Activated T-cell treated with anti-CD3 and anti-CD28 coated beads for 24 hours (primary cell): Measurements from ENCODE around the gene FAM163B.

Experiments
- DNase-seq: peaks from one replicate; pipeline ENCODE4 v3.0.0-alpha.2; 2020; ENCODE audit warnings: low read depth

The FAM163B gene

DNA sequence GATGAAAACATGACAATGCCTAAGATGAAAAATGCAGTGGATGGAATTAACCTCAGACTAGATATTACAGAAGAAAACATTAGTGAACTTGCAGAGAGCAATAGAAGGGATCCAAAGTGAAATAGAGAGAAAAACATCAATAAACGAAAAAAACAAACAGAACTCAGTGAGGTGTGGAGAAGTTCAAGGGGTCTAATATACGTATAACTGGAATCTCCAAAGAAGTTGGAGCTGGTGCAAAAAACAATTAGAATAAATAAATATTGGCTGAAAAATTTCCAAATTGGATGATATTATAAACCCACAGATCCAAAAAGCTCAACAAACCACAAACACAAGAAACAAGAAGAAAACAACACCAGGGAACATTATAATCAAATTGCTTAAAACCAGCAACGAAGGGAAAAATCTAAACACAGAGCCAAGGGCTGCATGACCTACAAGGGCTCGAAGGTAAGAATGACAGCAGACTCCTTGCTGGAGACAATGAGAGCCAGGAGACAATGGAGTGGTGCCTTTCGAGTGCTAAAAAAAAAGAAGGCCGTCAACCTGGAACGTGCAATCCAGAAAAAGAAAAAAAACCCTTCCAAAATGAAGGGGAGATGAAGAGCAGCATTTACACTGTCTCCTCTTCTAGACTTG is 11.8 kb downstream of the FAM163B start:
- no peak for DNase-seq

DNA sequence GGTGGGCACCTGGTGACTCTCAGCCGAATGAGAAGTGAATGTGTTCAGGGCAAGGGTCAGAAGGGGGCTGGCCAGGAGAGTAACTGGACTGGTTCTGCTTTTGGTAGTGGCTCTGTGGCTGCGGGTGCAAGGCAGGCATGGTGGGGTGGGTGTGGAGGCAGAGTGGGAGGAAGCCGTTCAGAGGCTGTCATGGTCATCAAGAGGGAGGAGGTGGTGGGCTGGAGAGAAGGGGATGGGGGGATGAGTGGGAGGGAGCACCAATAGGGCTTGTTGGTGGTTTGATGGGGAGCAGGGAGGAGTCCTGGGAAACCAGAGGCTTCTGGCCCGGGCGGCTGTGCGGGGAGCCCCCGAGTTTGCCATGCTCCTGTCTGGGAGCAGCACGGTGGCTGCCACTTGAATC is 13.3 kb downstream of the FAM163B start:
- DNase-seq = no peak

DNA sequence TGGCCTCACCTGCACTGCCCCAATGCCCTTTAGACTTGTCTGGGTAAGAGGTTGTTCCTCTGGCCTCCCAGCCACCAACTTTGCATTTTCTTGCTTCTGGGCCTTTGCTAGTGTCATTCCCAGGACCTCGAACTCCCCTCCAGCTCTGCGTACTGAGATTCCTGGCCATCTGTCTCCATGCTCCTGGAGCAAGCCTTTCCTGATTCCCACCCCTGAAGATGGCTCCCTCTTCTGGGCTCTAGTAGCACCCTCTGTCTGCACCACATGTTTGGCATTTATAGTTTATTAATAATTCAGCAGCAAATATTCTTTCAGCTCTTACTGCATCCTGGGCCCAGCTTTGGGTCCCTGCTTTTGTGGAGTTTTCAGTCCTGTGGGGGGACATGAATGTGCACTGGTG is 14.9 kb downstream of the FAM163B start:
- no peak for DNase-seq

DNA sequence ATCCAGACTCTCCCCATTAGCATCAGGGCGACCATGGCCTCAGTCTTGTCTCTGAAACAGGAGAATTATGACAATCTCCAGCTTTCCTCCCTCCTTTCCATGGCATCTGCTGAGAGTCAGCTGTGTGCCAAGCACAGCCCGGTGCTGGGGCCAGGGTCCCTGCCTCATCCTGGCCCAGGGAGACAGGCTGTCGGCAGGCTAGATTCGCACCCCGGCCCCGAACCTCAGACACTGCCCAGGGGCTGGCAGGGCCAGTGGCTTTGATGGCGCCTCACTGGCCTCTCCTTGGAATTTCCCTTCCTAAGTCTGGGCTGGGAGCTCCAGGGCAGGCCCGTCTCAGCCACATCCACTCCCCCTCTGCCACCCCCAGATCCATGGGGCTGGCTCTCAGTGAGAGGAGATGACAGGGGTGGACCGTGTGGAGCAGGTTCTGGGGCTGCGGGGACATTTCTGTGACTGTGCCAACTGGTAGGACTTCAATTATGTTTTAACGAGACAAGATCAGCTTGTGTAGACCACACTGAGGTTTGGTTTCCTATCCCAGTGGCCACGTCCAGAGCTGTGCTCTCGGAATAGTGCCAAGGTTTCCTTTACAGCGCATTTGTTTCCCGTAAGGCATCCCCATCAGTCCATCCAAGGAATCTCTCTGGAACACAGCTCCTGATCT is 15.5 kb downstream of the FAM163B start:
- DNase-seq = no peak

DNA sequence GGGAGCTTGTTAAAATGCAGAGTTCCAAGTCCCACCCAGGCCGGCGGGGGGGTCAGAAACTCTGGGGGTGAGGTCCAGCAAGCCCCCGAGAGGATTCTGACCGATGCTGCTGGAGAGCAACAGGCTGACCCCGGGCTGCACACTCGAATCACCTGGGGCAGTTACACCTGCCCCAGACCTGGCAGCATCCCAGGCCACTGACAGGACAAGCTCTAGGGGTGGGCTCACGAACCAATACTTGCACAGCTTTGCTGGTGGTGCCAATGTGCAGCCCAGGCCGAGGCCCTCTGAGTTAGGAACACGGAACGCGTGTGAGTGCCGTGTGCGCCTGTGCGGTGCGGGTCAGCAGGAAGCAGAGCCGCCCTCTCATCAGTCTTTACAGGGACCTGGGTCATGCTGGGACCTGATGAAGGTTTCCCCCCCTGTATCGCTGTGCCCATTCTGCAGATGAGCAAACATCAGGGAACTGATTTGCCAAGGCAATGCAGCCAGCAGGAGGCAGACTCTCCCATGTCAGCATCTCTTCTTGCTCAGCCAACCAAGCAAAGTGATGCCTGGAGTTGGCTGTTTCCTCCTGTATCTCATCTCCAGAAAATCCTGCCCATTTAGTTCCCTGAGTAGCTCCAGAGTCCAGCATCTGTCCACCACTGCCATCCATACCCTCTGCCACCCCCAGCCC is 16.3 kb downstream of the FAM163B start:
- DNase-seq = no peak

DNA sequence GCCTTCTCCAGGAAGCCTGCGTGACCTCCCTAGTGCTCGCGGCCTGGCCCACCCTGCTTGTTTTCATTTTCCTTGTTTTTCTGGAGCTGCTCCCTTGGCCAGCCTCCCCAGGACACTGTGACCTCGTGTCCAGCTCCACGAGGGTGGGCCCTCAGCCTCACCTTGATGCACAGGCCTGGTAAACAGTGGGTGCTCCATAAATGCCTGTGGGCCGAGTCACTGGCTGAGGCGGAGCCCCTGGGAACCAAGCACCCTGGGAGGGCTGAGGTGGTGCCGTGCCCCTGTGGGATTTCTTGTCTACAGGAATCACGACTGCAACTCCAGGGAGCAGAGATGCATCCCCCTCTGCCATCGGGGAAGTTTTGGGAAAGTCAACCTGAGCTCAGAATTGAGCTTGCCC is 17.2 kb downstream of the FAM163B start:
- no peak for DNase-seq

DNA sequence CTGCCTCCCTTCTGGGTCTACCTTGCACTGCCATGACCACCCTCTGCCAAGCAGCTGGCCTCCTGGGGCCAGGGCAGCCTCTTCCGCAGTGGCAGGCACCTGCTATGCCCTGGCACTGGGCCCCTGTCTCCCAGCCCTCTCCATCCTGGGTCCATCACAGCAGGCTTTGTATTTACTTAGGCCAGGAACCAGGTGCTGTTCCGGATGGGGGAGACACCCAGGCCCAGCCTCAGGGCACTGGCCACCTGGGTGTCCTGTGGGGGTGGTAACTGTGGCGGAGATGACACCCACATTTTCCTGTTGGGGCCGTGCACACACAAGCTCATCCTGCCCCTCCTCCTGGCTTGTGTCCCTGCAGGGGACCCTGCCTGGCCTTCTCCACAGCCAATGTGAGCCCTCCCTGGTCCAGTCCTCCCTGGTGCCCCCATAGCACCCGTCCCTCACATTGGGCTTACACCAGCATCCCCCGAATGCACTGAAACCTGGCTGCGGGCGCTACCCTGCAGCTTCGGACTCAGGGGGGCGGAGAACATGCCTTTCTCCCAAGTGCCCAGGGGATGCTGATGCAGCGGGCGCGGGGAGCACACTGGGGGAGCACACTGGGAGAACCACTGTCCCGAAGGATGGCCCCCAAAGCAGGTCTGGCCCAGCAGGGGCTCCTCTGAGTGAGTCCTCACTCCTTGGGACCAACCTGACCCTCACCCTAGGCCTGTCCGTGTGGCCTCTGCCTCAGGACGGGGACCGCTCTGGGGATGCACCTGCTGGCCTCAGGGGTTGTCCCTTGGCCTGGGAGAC is 17.9 kb downstream of the FAM163B start:
- DNase-seq = no peak

DNA sequence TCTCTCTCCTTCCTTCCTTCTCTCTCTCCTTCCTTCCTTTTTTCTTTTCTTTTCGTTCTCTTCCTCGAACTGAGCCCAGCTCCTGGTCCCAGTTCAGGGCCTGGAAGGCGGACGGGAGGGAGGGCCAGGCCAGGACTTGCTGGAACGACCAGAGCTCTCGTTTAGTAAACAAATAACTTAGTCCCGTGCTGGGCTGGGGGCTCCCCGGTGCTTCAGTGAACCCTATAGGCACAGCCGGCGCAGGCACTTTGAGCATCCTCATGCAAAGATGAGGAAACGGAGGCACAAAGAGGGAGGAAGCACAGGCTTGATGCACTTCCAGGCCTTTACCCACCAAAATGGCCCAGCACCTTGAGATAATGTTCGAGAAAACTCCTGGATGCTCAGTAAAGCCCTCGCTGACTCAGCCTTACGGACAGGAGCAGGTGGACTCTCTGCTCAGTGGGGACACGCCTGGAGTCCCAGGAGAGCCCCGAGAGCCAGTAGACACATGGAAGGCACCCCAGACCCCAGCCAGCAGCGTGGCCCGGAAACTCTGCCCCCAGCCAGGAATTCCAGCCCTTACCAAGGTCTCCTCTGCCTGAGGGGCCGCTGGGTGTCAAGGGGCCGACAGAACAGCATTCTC is 18.8 kb downstream of the FAM163B start:
- no peak for DNase-seq

DNA sequence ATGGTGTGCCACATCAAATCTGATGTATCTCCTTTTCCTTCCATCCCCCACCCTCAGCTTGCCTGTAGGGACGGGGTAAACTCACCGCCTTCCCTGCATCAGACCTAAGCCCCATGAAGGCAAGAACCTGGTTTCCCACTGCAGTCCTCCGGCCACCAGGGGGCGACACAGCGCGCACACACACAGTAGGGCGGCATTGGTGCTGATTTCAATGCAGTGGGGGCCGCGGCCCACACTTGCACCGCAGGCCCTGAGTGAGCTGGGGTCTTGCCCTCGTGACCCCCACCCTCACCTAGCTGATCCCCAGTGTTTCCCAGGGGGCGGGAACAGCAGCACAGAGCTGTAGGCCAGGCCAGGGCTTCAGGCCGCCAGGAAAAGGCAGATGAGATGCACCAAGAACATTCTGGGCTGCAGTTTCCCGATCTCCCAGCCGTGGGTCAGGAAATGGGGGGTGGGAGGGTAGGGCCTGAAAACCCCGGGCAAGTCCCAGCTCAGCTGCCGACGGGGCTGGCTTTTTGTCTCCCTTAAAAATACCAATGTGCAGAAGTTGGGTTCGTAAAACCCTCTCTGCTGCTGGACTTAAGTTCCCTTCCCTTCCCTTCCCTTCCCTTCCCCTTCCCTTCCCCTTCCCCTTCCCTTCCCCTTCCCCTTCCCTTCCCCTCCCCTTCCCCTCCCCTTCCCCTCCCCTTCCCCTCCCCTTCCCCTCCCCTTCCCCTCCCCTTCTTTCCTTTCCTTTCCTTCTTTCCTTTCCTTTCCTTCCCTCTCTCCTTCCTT is 19.5 kb downstream of the FAM163B start:
- peak; percentile 8 for DNase-seq

DNA sequence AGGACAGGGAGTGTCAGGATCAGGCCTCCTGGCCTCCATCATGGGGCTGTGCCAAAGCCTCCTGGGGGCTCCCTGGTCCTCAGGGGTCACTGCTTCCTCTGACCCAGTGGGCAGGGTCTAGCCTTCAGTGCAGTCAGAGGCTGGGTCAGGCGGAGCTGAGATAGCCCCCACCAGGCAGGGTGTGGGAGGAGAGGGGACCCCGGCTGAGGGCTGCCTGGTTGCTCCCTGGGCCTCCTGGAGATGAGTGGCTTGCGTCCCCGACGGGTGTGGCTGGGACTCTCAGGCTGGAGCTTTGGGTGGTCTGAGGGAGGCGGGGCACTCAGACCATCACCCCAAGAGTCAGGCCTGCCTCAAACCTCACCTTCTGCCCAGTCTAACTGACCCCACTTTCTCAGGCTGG is 21.7 kb downstream of the FAM163B start:
- no peak for DNase-seq

DNA sequence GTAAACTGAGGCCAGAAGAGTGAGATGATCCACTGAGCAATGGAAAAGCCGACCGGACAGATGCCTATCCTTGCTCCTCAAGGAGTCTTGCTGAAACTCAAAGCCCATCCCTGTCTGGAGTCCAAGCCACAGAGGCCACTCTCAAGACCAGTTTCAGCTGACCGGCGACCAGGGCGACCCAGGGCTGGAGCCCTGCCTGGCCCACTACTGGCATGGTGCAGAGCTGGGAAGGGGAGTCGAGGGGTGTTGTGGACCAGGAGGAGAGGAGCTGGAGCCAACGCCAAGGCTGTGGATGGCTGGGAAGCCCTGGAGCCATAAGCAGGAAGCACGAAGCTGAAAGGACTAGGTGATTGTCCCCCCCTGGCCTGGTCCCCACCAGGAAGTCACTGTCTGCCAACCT is 22.1 kb downstream of the FAM163B start:
- no peak for DNase-seq

DNA sequence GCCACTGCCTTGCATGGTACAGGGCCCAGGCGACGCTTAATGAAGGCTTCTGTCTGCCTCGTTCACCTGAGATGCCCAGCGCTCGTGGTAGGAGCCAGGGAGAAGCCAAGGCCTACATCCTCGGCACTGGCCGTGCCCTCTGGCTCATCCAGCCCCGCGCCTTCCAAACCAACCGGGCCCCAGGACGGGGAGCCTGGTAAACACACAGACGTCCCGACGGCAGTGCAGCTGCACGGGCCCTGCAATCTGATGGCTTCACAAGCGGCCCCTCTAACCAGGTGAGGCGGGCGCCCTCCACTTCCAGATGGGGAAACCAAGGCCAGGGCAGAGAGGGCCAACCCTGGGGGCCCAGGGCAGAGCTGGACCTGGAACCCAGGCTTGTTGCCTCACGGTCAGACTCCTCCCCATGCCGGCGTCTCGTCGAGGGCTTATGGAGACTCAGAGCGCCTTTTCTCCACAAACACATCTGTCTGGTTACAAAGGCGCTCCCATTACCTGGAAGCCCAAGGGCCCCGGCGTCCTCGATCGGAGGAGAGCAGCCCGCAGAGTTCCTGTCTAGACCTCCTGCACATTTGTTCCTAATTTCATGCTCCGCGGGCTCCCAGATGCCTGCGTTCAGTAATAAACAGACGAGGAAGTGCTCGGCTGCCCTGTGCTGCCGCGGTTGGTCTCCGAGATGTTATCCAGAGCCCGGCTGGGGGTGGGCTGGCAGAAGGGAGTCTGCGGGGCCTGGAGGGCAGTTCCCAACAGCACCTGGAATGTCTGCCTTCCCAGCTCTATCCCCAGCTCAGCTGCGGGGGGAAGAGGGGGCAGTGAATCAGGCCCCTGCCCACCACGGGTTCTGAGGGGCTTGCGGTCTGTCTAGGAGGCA is 23.5 kb downstream of the FAM163B start:
- DNase-seq = no peak

DNA sequence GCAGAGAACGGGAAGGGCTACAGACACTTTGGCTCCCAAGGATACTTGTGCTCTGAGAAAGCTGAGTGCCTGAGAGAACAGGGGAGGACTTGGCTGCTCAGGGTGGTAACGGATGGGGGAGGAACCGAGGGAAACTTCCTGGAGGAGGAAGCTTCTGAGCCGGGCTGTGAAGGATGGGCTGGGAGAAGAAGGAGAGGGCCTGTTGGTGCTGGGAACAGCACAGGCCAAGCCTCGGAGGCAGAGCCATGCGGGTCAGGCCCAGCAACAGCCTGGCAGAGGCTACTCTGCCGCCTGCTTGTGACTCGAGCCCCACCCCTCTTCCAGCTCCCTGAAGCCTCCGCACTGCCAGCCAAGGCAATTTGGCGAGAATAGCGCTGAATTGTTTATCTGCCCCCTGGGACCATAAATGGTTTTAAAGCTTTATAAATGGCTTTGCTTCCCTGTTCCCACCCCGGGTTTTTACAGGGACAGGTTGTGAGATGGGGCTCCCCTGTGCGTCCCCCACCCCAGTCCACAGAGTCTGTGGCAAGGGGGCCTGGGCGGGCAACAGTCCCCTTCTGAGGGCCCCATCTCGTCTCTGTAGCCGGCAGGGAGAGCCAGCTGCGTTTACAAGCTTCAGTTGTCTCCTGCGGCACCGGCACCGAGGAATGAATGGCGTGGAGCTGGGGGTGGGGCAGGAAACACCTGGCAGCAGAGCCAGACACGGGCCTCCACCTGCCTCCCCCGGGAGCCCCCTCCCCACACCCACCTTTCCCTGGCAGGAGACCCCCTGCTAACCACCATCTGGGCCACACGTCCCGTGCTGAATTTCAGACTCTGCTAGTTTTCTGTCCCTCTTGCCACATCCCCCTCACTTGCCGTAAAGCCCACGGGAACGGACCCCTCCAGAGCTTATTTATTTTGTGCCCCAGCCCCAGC is 24.4 kb downstream of the FAM163B start:
- no peak for DNase-seq

DNA sequence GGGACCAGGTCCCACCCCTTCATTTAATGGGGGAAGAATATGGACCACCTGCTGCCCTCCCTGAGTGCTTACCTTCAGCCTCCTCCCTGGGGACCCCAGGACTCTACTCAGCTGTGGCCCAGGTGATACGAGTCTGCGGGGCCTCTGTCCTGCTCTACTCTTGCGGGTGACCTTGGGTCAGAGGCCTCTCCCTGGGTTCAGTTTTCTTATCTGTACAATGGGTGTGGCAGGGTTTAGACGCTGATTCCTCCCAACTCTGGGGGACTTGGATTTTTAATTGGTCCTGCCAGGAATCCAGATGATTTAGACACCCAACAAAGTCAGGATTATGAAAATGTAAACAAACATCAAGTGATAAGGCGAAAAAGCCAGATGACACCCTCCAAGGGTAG is 25.0 kb downstream of the FAM163B start:
- no peak for DNase-seq

DNA sequence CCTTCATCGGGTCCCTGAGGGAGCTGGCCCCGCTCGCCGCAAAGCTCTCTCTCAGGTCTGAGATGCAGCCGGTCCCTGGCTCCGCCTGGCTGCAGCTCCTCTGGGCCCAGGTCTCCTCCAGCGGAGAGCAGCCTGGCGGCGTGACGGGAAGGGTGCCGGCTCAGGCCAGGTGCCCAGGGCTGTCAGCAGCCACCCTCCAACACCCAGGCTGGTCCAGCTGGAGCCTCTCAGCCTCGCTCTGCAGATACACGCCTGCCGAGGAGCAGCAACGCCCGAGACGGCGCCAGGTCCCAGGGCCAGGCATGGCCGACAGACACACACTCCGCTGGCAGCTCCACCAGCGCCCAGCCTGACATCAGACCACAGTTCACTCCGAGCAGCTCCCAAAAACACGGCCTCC is 25.6 kb downstream of the FAM163B start:
- DNase-seq = no peak

DNA sequence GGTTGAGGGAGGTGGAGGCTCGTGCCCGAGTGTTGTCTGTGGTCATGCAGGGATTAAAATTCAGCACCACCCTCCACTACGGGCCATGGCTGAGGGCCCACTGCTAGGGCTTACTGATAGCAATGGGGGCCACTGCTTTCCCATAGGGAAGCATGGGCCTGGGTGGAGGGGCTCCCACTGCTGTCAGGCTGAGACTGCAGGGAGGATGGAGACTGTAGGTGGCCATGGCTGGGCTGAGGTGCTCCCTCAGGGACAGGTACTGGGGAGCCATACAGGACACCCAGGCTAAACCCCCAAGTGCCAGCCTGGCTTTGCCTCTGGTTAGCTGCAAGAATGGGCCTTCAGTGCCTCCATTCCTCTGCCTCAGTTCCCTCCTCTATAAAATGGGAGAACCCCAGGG is 26.1 kb downstream of the FAM163B start:
- no peak for DNase-seq

DNA sequence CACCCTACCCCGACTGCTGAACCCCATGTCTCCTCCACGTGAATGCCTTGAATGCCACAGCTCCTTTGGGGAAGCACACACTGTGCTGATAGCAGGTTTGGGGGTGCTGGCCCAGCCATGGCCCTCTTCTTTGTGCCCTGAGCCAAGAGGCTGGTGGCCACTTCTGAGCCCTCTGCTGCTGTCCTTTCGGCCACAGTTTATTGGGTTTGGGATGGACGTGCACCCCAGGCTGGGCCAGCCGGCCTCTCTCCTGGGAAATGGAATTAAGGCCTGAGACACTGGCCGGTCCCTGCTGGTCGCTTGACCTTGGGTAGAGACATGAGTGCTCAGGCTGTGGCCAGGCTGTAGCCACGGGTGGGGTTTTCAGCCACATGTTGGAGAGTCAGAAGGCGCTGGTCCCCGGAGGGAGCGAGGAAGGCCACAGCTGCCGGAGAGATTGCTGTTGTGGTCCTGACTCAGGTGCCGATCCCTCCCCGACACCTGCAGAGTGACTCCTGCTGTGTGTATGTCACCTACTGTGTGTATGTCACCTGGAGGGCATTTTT is 26.6 kb downstream of the FAM163B start:
- no peak for DNase-seq

DNA sequence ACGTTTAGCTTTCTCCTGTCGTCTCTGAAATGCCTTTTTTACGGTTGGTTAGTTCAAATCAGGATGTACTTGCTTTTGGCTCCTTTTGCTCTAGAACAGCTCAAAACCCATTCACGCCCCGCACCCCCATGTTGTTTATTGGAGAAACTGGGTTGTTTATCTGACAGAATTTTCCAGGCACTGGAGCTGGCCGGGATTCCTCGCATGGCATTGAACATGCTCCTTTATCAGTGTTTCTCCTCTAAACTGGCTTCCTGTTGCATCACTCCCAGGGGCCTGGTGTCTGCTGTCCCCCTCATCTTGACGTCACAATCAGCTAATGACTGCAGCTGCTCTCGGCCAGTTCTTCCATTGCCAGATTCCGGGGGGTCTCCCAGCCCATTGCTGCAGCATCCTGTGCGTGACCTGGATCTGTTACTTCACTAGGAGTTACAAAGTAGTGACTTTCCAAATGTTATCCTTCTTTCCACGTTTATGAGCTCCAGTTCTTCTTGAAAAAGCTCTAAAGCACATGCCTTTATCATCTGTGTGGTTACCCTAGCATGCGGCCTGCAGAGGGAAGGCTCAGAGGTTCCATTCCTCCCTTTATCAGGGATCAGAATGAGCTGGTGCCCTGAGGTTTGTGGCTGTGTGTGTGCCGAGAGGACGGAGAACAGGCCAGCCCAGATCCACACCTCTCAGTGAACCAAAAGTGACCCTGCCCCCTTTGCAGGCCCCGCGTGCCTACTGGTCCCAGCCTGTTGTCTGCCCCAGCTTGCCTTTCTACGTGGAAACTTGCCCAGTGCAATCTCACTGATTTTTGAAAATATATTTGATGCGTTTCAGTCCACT is 27.5 kb downstream of the FAM163B start:
- no peak for DNase-seq
